ENCODE measurements around the gene PRDM2.

DNA sequence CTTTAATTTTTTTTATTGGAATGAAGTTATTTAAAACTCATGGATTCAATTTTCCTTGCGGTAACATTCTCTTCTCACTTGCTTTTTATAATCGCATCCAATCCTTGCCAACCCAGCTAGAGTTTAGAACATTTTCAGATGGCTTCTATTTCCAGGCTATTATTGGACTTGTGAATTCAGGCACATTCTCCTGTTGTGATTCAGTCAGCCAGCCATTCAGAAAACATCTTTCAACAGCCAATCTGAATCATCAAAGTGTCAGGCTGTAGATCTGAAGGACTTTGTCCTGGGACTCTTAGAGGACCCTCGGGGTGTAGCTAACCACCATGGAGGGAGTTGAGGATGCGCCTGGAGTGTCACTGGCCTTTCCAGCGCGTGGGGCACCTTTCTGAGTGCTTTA lies 92.4 kb downstream of the PRDM2 start:
- TF ChIP-seq, protein P1, sequence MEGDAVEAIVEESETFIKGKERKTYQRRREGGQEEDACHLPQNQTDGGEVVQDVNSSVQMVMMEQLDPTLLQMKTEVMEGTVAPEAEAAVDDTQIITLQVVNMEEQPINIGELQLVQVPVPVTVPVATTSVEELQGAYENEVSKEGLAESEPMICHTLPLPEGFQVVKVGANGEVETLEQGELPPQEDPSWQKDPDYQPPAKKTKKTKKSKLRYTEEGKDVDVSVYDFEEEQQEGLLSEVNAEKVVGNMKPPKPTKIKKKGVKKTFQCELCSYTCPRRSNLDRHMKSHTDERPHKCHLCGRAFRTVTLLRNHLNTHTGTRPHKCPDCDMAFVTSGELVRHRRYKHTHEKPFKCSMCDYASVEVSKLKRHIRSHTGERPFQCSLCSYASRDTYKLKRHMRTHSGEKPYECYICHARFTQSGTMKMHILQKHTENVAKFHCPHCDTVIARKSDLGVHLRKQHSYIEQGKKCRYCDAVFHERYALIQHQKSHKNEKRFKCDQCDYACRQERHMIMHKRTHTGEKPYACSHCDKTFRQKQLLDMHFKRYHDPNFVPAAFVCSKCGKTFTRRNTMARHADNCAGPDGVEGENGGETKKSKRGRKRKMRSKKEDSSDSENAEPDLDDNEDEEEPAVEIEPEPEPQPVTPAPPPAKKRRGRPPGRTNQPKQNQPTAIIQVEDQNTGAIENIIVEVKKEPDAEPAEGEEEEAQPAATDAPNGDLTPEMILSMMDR (IDR thresholded peaks at IDR 0.05) = no peak
- TF ChIP-seq POLR2A (IDR thresholded peaks at IDR 0.05) (no peak), POLR2AphosphoS5 (IDR thresholded peaks at IDR 0.05) (no peak), EP300 (IDR thresholded peaks at IDR 0.05) (no peak)

All from suprapubic skin (tissue), 4 donors.